OCI-LY7 (cell line): ENCODE measurements around the gene LEFTY2.
"Not testable (repeated sequence)": the region's sequence is repeated elsewhere in the genome, so short reads cannot be mapped to it uniquely, and the experiment has no call there.

ENCODE experiments used
- EZH2phosphoT487 ChIP-seq: fragments of 200-600 bp; sonication (generic); IDR thresholded peaks from 2 replicates; pipeline ENCODE4 v1.6.1; 2018; ENCODE audit warnings: low read depth, borderline replicate concordance, mild to moderate bottlenecking, mixed run types, antibody characterized with exemption, low read length, moderate library complexity, mixed read lengths
- TF ChIP-seq, protein P1 (sequence below): fragments of 200-600 bp; sonication (generic); conservative IDR thresholded peaks from 2 replicates; pipeline ENCODE4 v1.5.1; 2014; ENCODE audit warnings: mild to moderate bottlenecking, antibody characterized with exemption, low read length, moderate library complexity, mixed read lengths

DNA sequence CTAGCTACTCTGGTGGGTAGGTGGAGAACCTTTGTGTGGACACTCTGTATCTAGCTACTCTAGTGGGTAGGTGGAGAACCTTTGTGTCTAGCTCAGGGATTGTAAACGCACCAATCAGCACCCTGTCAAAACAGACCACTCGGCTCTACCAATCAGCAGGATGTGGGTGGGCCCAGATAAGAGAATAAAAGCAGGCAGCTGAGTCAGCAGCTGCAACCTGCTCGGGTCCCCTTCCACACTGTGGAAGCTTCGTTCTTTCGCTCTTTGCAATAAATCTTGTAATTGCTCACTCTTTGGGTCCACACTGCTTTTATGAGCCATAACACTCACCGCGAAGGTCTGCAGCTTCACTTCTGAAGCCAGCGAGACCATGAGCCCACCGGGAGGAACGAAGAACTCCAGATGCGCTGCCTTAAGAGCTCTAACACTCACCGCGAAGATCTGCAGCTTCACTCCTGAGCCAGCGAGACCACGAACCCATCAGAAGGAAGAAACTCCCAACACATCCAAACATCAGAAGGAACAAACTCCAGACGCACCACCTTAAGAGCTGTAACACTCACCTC lies 29.7 kb upstream of the LEFTY2 start:
- TF ChIP-seq, protein P1, sequence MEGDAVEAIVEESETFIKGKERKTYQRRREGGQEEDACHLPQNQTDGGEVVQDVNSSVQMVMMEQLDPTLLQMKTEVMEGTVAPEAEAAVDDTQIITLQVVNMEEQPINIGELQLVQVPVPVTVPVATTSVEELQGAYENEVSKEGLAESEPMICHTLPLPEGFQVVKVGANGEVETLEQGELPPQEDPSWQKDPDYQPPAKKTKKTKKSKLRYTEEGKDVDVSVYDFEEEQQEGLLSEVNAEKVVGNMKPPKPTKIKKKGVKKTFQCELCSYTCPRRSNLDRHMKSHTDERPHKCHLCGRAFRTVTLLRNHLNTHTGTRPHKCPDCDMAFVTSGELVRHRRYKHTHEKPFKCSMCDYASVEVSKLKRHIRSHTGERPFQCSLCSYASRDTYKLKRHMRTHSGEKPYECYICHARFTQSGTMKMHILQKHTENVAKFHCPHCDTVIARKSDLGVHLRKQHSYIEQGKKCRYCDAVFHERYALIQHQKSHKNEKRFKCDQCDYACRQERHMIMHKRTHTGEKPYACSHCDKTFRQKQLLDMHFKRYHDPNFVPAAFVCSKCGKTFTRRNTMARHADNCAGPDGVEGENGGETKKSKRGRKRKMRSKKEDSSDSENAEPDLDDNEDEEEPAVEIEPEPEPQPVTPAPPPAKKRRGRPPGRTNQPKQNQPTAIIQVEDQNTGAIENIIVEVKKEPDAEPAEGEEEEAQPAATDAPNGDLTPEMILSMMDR: not testable (repeated sequence)
- not testable (repeated sequence) for TF ChIP-seq EZH2phosphoT487
